GM10847 (cell line): Measurements from ENCODE around the gene ACAN.

ENCODE experiments used
- POLR2A ChIP-seq: IDR thresholded peaks from 2 replicates; pipeline ENCODE4 v1.6.1; 2011; ENCODE audit not compliant: insufficient read length; ENCODE audit errors: extremely low read depth

The ACAN gene

DNA sequence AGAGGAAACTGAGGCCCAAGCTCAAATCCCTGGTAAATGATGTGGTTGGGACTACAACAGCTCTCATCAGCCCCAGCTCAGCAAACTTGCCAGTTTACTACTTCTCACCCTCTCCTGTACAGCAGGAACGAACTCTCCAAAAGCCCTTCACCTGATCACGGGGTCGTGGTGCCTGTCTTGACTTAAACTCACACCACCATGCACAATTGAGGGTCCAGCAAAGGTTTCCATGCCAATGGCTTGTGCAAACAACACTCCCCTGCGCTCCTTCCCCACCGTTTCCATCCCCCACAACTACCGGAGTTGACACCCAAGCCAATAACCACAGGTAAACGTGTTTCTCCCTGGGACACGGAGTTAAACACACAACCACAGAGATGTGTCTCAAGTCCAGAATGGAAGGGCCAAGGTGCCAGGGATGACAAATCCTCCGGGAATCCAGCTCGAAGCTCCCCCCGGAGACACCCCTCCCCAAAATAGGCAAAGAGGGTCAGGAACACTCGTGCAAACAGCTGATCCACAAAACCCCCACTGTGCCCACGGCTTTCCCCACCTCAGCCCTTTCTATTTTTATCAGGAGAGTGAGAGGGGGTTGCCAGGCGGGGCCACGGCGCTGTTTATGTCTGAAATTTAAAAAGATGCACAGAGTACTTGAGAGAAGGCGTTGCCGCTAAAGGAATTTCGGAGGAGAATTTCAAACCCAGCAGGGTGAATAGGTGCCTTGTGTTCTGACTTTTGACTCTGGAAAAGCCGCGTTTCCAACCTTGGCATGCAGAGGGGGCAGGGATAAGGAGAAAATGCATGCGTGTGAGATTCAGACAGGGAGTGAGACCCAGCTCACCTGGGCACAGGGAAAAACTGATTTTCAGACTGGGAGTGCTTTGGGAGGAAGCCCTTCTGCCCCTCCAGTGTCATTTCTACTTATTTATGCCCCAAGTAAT is 10.6 kb upstream of the ACAN start:
- TF ChIP-seq POLR2A = no peak

DNA sequence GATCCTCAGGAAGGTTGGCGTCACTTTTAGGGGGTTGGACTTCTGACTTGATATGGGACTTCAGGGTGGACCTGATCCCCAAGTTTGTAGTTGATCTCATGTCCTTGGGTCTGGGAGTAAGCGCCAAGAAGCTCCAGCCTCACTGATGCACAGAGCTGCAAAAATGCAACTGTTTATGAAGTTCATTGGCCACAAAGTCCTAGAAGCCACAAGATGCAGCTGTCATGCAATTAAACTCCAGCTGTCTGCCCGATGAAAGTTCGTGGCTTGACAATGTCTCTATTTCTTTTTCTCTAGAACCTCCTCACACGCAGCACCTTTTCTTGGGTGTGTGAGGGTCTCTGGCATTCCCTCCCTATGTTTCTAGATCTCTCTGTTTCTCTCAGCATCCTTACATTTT is 9.2 kb upstream of the ACAN start:
- TF ChIP-seq POLR2A = no peak

DNA sequence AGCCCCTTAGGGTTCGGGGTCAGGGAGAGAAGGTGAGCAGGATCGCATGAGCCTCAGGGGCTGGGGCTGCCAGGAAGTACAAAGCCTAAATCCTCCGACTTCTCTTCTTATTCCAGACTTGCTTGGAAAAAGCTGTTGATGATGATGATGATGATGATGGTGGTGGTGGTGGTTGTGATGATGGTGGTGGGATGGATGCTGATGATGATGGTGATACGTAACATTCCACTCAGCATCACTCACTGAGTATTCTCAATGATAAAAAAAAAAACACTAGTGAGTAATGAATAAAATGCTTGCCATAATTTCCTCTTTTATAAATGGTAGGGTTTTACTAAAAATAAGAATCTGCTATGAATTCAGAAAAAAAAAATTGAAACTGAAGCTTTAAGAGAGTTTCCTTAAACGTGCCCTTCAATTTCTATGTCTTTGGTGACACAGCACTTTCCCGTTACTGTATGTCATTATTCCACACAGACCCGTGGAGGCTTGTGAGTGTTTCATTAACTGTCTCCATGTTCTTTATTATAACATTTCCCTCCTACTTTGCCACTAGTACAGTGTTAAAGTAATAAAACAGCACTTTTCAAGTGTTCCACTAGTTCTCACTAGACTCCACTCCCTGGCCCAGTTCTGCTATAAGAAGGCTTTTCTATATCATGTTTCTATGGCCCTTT is 5.4 kb upstream of the ACAN start:
- no peak for TF ChIP-seq POLR2A

DNA sequence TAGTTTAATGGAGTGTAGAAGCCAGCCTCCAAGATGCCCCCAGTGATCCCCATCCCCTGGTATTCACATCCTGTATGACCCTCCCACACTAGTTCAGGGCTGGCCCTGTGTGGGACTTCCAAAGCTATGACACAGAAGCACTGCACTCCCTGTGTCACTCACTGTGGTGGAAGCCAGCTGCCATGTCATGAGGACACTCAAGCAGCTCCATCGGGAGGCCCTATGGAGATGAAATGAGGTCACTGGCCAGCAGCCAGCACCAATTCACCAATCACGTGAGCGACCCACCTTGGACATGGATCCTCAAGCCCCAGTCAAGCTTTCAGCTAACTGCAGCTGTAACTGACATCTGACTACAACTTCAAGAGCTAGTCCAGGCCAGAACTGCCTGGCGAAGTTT is 3.9 kb upstream of the ACAN start:
- TF ChIP-seq POLR2A = no peak

DNA sequence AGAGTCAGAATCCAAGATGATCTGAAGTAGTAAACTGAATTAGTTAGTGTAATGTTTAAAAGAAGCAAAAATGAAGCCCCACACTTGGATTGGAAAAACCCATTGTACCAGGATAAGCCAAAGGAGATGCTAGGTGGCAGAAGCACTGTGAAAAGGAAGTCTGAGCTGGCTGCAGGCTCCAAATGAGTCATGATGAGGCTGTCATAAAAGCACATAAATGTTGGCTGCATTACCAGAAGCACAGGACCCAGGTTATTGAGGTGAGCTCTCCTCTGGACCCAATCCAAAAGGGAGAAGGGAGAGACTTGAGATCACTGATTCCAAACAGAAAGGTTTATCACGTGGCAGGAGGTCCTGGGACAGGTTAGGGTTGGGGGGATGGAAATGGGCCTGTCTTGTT is 3.2 kb upstream of the ACAN start:
- no peak for TF ChIP-seq POLR2A

DNA sequence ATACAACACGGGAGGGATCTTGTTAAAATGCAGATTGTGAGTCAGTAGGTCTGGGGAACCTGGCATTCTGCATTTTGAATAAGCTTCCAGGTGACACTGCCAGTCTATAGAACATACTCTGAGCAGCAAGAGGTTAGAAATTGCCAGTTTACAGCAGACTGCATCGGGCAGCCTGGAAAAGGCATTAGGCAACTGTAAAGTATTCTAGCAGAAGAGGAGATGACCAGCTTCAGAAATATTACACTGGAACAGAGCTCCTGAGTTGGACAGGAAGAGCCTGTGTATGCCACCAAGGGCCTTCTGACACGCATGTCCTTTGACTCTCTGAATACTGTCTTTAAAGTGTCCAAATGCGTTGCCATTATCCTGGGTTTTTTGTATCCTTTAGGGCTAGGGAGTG is 2.5 kb upstream of the ACAN start:
- TF ChIP-seq POLR2A = no peak

DNA sequence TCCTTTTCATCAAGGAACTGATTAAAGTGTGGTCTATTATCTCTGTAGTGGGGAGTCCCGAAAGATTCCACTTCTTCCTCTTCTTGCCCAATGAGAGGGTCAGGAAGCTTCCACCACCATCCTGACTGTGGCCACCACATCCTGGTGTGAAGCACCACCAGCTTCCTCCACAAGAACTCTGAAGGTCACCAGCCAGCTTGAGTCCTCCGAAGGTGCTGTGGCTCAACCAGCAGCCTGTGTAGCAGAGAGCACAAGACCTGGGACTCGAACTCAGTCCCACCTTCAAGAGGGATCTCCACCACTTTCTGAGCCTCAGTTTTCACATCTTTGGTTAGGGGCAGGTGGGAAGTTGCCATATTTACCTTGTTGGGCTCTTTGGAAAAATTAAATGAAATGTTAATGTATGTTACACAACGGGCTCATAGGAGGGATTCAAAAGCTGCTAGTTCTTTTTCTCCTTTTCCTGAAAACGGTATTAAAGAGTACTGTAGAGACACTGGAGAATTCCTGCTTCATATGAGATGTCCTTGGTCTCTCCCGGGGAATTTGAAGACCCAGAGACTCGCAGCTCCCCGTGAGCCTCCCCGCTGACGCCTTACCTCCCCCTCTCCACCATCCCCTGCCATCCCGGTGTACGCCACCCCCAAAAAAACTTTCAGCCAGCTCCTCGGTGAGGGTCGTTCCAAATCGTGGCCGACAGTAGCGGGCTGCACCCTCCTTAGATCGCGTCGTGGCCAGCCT is 816 bp upstream of the ACAN start:
- TF ChIP-seq POLR2A = no peak

DNA sequence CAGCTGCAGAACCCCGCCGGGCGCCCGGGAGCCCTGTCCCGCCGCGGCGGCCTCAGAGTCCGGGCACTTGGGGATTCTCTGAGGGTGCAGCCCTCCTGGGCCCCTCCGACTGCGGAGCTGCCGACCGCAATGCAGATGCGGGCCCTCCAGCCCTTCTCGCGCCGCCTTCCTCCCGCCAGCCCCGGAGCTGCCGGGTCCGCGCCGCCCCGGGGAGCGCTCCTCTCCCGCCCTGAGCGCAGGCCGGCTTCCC is 320 bp upstream of the ACAN start:
- TF ChIP-seq POLR2A = no peak

DNA sequence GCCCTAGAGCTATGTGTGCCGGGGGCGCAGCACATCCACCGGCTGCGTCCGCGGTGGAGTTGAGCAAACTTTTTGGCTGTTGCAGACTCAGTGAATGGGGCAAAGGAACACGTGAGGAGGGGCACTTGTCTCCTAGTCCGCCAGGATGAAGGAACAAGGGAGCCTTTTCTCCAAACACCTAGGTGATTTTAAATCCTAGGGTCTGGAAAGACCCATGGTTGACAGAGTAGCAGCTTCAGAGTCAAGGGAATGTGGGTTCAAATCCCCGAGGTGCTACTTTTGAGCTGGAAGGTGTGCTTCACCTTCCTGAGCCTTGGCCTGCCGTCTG is 648 bp downstream of the ACAN start:
- TF ChIP-seq POLR2A = no peak

DNA sequence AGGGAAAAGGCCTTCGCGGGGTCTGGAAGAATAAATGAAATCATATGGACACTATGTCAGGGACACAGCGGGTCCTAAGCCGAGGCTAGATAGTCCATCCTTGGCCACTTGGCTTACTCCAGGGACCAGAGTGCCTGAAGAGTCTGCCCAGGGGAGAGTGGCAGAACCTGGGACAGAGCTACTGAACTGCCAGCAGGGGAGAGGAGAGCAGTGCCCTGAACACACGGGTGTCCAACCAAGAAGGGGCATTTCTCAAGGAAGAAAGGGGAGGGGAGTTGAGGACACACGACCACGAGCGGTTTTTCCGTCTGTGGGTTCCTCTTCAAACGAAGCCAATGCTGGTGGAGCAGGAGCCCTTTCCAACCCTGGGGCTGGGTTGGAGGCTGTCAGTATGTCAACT is 1.0 kb downstream of the ACAN start:
- no peak for TF ChIP-seq POLR2A

DNA sequence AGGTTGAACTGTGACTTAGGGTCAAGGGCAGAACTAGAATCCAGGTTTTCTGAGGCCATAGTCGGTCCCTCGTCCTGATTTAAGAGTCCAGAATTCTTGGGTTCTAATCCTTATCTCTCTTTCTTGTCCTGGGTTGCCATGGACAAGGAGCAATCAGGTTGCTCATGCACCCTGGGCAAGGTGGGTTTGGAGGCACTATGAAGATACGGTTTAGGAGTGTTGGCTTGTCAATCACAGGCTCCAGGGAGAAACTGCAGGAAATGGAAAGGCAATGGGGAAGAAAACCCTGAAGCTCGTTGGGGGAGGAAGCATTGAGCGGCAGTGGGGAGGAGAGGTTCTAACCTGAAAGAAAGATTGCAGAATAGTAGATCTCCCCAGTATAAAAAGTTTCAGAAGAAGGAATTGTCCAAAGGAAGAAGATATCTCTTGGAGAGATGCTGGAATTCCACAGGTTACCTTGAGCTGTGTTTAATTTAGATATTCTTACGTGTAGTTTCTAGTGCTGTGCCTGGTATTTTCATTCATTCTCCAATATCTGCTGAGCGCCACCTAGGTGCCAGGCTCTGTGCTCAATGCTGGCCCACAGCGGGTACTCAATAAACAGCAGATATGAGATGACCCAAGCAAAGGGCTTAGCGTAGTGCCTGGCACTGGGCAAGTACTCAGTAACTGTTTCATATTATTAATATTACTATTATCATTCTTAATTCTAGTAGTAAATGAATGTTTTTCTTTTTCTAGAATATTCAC is 2.0 kb downstream of the ACAN start:
- no peak for TF ChIP-seq POLR2A

DNA sequence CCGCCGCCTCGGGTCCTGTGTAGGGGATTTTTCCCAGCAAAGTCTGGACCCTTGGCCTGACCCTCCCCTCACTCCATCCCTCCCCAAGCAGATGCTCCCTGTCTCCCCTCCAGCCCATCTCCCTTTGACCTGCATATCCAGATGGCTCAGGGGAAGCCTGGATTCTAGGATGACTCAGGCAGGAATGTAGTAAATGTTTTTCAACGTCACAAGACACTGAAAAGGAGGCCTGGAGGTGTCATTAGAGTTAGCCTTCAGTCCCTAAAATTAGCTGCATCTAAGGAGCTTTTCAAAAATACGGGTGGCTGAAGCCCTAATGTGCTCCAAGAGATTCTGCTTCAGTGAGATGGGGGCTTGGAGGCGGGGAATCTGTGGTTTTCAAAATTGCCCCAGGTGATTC is 7.2 kb downstream of the ACAN start:
- TF ChIP-seq POLR2A = no peak

DNA sequence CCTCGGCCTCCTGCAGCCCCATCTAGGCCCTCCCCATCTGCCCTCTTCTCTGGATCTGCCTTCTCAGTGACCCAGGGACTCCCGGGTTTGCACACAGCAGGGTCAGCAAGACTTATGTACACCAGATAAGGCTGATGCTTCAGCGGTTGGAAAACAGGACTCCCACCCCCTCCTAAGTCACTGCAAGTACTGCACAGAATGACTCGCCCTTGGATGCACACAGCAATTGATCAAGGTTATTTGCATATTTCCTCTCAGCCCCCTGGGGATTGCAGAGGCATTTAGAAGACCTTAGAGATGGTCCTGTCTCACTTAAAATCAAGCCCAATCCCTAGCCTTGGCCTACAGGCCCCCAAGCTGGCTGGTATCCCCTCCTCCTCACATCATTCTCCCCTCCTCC is 8.9 kb downstream of the ACAN start:
- TF ChIP-seq POLR2A = no peak

DNA sequence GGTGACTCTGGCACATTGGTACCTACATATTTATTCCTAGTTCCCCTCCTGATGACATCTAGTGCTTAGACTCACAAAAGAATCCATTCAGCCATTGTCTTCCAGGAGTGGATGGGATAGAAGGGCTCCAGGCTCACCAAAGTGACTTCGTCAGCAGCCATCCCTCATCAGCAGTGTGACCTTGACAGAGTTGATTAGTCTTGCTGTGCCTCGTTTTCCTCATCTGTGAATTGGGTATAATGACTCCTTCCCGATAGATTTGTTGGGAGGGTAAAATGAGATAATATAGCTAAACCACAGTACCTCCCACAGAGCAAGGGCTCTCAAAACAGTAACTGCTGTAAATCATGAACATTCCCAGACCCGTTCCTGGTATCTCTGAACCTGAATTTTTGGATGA is 10.7 kb downstream of the ACAN start:
- TF ChIP-seq POLR2A = no peak

DNA sequence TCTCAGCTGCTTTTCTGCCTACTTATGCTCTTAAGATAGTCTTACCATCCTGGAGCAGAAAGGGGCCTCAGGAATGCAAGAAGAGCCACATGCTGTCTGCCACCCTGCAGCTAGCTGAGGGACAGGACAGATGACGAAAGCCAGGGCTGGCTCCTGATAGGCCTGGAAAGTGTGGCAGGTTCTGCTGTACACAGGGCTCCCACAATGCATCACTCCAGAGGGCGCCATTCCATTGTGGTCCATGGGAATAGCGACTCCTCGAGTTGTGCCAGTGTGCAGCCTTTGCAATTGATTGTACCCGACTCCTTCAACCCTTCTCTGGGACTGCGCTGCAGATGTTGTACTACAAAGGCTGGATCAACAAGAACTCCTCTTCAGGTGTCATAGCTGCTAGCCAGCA is 11.2 kb downstream of the ACAN start:
- no peak for TF ChIP-seq POLR2A

DNA sequence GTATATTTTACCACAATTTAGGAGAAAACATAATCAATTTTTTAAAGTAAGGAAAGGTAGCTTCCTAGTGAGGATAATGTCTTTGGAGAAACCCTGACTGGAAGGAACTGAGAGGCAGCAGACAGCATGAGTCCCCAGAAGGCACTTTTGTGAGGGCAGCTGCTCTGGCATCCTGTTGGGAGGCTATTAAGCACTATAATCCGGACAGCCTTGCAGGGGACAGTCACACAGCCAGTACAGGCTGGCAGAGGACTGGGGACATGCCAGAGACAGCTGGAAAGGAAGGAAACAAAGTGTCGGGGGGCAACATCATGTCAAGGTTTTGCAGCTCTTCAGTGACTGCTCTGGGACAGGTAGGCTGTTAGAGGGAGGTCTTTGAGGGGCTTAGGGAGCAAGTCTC is 15.7 kb downstream of the ACAN start:
- no peak for TF ChIP-seq POLR2A
